Mucosa of gallbladder (tissue), 1 donor: ENCODE results near the gene GPR50. TPM values are rescaled to one million over a fixed set of nuclear protein-coding genes. Genes with fewer than 3 reads are reported as not detected.

Experiments
- DNase-seq: peaks from one replicate; pipeline ENCODE4 v3.0.0-alpha.2; 2020; ENCODE audit warnings: low spot score
- total RNA-seq: library from RNA; stranded (reverse); gene quantifications from one replicate; pipeline ENCODE4 v1.2.1, GENCODE V29; 2021
- donor health status: DM: no; HTN: no; CAD: no.

GPR50 gene
- total RNA-seq, 1 donor from 2014 or later = 0.12 TPM

- no peak for DNase-seq
Measured at GRCh38 chrX:151227627-151228026, 51.2 kb downstream of the GPR50 start.

GRCh38 chrX:151228935-151229334 lies 52.6 kb downstream of the GPR50 start:
- DNase-seq = no peak

Other genes starting within 250 kb of the GPR50 start
- gene HMGB3, start 193.2 kb upstream of the GPR50 start, total RNA-seq = 14.8 TPM
- gene VMA21, start 220.6 kb downstream of the GPR50 start, total RNA-seq = 20.9 TPM